CD4-positive, alpha-beta T cell treated with Interleukin-2 at 100 ng/mL for 4 hours (primary cell): Measurements from ENCODE around the gene GJA1.
"Not testable (repeated sequence)": the region's sequence is repeated elsewhere in the genome, so short reads cannot be mapped to it uniquely, and the experiment has no call there.

Experiments
- DNase-seq: peaks from one replicate; pipeline ENCODE4 v3.0.0-alpha.2; 2020; ENCODE audit warnings: low spot score

GJA1 gene

DNA sequence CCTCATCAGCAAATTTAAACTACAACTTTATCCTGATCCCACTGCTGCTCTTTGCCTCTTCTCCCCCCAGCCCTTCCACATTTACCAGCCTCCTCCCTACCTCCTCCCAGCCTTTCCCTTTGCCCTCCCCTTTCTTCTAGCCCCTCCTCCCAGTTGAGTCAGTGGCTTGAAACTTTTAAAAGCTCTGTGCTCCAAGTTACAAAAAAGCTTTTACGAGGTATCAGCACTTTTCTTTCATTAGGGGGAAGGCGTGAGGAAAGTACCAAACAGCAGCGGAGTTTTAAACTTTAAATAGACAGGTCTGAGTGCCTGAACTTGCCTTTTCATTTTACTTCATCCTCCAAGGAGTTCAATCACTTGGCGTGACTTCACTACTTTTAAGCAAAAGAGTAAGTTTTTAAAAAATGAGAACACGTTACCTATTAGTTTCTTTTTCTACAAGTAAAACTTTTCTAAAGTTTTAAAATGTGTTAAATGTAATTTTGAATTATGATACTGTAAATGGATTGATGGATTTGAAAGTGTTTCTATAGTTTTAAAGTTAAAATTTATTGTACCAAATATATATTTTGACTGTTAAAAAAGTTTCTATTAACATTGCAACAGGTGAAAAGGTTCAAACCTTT, at the start of gene GJA1:
Gene GJA1 (plus strand): TSS at position 203 of the 626 bp plus-strand sequence. CDS start 11,202 bp downstream, outside the sequence.
- no peak for DNase-seq

DNA sequence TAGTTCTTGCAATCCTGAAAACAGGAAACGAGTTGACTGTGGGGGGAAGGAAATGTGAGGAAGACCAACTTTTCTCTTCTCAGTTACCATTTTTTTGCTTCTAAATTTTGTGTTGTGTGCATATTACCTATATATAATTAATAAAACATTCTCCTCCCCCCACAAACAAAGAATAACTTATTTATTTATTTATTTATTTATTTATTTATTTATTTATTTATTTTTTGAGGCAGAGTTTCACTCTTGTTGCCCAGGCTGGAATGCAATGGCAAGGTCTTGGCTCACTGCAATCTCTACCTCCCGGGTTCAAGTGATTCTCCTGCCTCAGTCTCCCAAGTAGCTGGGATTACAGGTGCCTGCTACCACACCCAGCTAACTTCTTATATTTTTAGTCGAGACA, 48.9 kb upstream of the GJA1 start:
- DNase-seq = not testable (repeated sequence)

DNA sequence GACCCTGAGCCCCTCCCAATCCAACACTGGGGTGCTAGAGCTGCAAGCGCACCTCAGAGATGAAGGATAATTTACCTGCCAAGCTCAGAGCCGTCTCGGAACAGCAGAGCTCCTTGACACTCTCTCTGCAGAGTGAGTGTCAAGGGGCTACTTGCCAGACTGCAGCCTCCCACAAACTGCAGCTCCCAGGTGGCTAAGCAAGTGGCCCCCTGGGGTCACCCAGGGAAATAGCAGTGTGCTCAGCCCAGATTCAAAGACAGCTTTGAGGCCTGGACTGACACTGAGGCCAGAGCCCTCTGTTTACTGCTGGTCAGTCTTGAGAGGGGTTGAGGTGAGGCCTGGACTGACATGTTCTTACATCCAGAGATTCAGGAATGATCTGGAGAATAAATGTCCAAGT, 46.0 kb upstream of the GJA1 start:
- no peak for DNase-seq

DNA sequence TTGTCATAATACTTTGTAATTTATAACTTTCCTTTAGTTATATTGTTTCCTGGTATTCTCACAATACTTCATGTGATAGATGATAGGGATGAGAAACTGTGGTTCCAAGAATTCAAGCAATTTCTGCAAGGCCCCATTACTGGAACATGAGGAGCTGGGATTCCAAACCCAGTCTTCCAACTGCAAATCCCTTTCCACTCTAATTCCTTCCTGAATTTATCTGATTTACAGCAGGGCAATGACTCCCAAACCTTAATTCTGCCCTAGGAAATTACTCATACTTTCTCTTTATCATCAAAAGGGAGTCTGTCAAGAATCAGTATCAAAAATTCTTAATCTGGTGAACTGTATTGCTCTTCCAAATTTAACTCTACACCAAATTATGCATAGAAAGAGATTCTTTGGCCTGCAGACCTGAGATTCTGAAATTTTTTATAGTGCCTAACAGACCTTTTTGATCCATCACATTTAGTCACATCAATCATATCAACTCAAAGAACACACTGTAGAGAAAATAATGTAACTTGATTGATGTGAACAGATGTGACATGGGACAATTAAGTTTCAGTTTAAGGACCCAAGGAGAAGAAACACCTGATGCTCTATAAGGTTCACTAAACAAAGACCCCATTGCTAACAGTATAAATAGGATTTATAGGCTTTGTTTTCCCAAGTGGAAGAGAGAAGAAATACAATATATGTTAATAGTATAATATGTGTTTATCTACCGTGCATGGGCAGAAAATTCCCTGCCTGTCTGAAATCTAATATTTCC, 41.5 kb upstream of the GJA1 start:
- DNase-seq = no peak

DNA sequence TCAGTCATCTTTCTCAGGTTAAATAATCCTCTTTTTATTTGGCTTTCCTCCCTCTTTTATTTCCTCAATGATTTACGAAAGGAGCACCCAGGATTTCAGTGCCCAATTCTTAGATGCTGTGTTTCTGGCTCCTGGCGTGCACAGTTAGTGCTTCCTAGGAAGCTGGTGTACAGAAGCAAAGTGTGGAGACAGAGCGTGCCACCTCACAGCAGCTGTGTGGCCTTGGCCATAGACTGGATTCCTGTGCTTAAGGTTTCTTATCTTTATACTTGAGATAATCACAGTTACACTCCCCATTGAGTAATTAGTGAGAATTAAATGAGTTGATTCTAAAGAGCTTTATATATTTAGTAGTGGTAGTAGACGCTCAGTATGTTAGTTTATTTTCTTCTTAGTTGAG, 39.7 kb upstream of the GJA1 start:
- DNase-seq = no peak

DNA sequence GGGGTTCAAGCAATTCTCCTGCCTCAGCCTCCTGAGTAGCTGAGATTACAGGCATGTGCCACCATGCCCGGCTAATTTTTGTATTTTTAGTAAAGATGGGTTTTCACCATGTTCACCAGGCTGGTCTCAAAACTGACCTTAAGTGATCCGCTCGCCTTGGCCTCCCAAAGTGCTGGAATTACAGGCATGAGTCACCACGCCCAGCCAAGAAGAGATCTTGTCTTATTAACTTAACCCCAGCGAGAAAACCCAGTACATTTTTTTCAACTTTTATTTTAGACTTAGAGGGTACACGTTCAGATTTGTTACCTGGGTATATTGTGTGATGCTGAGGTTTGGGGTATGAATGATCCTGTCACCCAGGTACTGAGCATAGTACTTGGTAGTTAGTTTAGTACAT, 38.3 kb upstream of the GJA1 start:
- not testable (repeated sequence) for DNase-seq

DNA sequence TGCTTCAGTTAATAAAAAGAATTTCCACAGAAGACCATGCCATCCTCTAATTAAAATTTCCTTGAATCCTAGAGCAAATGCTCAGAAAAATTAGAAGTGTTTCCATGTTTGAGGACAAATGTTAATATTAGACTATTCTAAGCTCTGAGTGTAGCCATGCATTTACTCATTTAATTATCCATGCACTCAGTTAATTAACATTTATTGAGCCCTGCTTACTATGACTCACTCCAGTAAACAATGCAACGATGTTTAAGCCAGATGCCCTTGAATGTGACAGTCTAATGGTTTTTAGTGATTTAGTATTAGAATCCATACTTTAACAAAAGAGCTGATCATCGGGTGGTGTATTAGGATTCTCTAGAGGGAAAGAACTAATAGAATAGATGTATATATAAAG, 37.3 kb upstream of the GJA1 start:
- DNase-seq = no peak

DNA sequence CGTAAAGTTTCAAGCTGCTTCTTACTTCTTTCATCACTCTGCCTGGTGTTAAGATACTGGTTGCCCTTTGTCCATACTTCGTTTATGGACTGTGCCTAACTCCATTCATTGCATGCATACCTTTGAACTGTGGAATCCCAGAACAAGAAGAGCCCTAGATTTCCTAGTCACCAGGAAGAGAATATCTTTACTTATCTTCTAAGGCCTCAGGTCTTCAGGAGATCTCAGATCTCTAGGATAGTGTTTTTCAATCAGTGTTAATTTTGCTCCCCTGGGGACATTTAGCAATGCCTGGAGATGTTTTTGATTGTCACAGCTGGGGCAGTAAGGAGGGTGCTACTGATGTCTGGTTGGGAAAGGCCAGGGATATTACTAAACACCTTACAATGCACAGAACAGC, 35.5 kb upstream of the GJA1 start:
- no peak for DNase-seq

DNA sequence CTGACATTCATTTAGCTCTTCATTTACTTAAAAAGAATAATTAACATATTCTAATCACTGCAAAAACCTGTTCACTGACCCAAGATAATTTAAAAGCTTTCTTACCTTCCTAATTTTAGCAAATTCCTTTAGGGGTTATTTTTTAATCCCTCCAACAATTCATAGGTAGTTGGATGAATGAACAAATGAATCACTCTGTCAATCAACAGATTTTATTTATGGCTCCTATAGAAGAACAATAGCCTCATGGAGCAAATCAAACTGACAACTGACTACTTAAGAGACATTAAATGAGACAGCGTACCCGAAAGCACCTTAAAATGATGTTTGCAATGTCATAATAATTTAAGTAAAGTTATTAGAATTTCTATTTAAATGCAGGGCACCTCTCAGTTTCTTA, 31.5 kb upstream of the GJA1 start:
- DNase-seq = no peak

DNA sequence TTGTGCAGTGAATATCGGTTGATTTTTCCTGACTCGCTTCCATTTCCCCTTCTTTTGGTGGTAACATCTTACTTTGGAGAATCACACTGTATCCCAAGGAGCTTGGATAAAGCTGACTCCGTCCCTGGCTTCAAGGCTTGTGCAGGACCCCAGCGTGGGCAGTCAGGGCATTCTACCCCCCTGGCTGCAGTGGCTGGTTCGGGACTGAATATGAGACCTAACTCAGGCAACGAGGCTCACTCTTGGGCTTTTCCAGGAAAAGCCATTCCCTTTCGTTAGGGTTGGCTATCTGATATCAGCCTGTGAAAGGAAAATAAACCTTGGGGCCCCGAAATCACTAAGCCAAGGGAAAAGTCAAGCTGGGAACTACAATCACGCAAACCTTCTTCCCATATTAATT, 30.1 kb upstream of the GJA1 start:
- no peak for DNase-seq

DNA sequence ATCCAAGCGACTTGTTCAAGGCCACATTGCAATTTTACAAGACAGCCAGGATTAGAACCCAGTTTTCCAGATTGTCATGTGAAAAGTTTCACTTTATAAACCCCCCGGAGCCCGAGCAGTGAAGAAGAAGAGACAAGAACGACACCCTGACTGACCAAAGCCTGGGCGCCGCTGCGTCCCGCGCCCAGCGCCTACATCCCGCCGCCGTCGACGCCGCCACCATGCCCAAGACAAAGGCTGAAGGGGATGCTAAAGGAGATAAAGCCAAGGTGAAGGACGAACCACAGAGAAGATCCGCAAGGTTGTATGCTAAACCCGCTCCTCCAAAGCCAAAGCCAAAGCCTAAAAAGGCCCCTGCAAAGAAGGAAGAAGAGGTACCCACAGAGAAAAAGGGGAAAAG, 27.1 kb upstream of the GJA1 start:
- DNase-seq = no peak

DNA sequence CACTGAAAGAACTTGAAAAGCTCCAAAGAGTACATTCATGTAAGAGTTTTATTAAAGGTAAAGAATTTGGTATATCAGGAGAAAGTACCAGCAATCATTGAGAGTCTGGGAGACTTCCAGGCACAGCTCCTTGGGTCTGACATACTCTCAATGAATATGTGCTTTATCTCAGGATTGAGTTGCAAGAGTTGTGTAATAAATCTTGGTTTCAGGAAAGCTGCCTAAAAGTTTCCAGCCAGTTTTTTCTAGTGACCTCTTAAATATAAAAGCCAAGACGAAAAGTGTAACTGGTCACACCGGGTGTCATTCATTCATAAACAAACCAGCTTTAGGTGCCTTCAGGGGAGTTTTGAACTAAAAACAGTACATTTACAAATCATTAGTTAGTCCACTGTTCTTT, 21.6 kb upstream of the GJA1 start:
- no peak for DNase-seq

DNA sequence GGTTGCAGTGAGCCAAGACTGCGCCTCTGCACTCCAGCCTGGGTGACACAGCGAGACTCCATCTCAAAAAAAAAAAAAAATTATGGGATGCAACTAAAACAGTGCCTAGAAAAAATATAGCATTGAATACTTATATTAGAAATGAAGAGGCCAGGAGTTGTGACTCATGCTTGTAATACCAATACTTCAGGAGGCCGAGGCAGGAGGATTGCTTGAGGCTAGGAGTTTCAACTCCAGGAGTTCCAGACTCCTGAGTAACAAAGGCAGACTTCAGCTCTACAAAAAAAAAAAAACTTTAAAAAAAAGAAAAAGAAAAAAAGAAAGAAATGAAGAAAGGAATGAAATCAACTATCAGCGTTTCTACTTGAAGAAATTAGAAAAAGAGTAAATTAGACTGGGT, 17.1 kb upstream of the GJA1 start:
- no peak for DNase-seq

DNA sequence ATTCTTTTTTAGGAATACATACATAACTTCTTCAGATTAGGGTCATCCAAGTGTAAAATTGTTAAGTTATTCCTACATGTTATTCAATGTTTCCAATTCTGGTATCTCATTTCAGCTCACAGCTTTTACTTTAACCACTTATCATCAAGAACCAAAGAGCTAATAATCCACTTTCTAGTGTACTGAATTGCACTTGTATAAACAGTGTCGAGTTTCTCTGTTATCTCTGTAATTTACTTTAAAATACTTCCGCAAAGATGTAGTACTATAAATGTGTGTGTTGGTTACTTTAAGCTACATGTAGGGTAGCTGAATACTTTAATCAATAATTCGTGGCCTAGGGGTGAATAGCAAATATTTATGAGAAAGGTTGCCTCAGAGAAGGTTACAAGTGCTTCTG, 8.8 kb upstream of the GJA1 start:
- no peak for DNase-seq

DNA sequence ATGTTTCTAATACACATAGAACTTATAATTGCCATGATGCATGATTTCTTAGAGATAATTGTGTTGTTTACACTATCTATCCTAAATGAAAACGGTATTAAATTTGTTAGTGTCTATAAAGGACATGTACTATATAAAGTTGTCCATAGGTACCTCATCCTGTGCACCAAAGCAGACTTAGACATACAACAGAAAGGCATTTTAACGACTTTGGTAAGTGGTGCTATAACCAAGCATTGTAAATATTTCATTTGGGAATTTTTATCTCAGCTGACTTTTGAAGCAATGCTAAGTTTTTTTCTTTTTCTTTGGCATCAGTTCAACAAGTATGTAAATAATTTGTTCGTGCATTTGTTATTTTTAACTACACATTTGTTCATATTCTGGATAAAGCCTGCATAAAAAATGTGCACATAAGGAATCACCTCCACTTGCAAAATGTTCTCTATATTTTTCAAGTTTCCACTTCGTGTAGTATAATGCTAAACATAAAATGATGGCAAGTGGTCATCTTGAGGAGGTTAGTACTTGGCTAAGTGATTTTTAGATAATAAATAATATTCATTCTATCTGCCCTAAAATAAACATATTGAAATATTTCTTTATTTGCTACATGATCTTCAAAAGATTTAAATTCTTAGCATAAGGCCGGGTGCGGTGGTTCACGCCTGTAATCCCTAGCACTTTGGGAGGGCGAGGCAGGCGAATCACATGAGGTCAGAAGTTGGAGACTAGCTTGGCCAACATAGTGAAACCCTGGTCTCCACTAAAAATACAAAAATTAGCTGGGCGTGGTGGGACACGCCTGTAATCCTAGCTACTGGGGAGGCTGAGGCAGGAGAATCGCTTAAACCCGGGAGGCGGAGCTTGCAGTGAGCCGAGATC, 6.3 kb upstream of the GJA1 start:
- DNase-seq = no peak

DNA sequence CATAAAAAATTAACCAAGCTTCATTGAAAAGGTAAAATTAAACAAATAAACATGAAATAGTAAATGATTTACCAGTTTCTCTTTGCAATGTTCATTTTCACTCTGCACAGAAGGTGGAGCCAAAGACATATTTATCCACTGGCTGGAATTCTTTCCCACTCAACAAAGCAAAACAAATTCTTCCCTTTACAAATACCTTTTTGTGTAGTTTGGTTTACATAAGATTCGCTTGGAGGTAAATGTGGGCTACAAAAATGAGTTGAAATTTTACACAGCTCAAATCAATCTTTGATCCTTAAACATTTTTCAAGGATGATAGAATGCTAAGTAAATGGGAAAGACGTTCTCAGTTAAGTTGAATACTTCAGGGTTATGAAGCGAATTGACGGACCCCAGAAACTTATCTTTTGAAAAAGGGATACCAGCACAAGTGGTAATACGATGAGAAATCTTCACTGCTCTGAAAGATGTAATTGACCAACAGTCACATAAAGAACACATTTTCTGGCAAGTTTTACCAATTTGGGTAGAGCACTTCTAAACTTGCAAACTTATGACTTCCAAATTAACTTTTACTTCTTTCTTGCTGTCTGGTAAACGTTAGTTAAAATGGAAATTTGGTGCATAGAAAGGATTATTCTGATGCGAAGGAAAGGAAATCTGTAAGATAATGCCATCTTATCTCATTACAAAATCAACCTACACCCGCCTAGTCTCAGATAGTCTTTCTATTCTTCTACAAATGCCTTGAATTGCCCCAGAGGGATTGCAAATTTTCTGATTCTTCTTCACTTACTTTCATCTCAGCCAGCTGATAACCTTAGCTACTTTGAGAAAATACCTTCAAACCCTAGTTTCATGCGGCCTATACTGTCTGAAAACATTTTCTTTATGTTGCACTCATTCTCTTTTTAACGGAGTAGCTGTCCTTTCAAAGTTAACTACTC, 4.7 kb upstream of the GJA1 start:
- no peak for DNase-seq

DNA sequence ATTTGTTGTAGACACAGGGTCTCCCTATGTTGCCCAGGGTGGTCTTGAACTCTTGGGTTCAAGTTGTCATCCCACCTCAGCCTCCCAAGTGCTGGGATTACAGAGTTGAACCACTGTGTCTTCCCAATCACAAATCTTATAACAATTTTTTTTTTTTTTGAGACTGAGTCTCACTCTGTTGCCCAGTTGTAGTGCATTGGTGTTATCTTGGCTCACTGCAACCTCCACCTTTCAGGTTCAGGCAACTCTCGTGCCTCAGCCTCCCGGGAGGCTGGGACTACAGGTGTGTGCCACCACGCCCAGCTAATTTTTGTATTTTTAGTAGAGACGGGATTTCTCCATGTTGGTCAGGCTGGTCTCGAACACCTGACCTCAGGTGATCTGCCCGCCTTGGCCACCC, 3.7 kb upstream of the GJA1 start:
- DNase-seq = not testable (repeated sequence)

DNA sequence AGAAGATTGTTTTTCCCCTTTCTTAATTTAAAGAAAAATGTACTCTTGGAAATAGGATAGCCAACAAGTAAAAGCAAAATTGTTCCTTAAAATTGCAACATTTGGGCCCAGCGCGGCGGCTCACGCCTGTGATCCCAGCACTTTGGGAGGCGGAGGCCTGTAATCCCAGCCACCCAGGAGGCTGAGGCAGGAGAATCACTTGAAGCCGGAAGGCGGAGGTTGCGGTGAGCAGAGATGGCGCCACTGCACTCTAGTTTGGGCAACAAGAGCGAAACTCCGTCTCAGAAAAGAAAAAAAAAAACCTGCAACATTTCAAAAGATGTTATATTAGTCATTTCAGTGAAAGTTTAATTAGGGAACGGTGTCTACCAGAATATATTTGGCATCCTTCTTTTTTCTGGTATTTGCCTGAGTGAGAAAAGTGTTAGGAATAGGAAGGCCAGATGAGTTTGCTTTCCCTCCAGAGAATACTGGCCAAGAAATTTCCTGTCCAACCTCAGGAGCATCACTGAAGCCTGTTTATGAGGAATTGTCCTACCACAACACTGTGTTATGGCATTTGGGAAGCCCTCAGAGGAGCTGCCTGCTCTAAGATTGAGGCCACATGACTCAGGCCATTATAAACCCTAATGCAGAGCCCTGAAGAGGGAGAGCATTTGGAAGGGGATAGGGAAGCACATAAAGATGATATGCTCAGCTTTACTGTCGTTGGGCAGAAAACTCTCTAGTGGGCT, 1.2 kb upstream of the GJA1 start:
- DNase-seq = no peak

DNA sequence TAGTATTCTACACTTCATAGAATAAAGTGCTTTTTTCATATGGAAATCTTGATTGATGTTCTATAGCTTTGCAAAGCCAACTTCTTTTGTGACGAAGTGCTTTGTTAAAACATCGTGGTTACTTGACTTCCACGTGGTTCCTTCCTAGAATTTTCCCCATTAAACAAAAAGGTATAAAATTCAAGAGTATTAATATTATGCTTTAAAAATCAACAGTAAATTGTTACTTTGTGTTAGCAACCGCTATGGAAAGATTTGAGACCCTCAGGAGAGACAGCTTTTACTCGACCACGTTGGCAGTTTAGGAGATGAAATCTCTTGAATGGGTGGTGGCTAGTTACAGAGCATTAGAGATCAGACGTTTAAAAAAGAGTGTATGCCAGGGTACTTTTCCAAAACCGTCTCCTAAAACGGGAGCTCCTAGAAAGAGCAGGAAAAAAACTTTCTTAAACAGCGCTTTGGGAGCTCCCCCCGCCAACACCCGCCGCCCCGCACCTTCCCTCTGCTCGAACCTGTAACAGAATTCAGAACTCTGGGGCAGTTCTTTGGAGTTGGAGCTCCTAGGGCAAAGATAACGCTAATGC, 920 bp downstream of the GJA1 start:
- no peak for DNase-seq

DNA sequence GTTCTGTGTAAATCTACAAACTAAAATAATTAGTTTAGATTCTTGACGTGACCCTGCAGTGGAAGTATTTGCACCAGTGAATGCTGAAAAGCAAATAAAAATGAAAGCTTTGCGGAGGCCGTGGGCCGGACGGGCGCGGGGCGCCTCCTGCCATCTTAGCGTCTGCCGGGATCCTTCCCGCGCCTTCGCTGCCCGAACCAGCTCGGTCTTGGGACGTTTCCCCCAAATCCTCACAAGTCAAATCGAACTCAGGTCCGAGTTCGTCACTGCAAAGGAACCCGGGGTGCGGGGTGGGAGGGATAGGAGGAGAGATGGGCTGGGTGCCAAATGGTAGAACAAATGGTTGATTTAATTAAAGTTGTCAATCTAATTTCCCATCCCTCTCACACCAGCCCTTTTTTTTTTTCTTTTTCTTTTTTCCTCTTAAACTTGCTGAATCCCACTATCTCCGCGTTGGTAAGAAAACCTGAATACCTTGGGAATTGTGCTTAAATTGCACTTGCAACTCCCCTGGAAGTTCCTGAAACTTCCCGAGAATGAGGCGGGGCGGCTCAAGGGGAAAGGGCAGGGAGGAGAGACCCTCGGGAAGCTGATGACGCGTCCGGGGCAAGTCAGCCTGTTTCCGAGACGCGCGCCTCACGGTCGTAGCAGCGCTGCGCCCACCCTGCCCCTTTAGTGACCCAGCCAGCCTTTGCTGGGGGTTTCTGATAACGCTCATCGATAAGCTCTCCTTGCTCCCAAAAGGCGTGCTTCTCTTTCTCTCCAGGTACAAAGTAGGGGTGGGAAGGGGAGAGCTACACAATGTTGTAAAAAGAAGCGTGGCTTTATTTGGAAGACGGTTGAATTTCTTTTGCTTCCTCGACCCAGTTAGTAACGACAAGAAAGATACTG, 1.8 kb downstream of the GJA1 start:
- DNase-seq = no peak
